Suppressor macrophage (primary cell): Measurements from ENCODE around the gene RYR3.

ENCODE experiments used
- DNase-seq, 4 experiments: peaks; one replicate each; pipeline ENCODE4 v3.0.0-alpha.2; 2020 to 2022

RYR3 gene

DNA sequence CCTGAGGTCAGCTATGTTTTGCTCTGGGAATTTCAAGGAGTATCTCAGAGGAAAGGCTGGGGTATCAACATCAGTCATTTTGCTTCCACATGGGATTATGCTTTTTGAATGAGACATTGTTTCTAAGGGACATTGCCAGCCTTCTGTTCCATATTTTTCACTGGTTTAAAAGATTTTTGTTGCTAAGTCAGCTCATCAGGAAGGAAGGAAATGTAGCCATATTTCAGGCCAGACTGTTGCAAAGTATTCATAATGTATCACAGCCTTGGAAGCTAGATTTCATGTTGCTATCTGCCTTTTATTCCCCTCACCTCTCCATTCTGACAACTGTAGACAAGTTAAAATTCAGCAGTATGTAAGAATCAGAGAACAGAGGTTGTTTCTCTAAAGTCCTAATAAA is 596.6 kb downstream of the RYR3 start:
- DNase-seq = no peak

DNA sequence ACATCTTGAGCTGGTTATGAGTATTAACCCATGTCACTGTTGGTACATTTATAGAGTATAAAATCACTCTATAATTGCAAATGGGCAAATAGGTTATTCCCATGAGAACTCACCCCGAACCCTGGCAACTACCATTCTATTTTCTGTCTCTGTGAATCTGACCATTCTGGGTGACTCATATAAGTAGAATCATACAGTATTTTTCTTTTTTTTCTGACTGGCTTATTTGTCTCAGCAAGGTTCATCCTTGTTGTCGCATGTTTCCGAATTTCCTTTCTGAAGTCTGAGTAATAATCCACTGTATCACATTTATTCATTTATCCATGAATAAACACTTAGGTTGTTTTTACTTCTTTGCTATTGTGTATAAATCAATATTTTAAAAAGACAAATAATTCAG is 597.6 kb downstream of the RYR3 start:
- no peak for DNase-seq

DNA sequence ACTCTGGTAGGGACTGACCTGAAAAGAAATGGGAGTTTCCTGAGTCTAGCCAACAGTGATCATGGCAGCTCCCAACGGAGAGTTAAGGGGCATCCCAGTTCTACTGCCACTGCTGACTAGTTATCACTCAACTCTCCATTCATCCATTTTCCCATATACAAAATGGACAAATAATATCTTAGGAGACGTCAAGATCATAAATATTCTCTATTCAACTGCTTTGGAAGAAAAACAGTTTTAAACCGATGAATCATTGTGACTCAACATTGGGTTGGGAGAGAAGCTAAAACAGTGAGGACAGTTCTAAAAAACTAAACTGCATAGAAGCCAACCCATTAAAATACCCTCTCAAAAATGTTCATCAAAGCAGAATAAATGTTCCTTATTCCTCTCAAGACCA is 600.0 kb downstream of the RYR3 start:
- no peak for DNase-seq

DNA sequence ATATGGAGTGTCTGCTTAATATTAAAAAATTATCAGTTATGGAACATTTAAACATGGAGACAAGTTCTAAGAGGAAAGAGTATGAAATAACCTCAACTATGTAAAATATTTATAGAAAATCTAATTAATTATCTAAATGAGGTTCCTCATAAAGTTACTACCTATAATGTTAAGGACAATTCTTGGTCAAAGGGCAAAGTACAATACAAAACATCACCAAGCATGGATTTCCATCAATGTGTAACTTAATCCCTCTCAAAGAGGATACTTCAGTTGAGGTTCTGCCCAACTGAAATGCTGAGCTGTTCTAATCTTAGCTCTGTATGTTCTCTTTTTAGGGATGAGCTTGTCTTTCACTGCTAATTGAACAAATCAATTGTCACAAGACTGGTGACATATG is 601.6 kb downstream of the RYR3 start:
- DNase-seq = peak in 1 of 4 experiments; percentile 4

DNA sequence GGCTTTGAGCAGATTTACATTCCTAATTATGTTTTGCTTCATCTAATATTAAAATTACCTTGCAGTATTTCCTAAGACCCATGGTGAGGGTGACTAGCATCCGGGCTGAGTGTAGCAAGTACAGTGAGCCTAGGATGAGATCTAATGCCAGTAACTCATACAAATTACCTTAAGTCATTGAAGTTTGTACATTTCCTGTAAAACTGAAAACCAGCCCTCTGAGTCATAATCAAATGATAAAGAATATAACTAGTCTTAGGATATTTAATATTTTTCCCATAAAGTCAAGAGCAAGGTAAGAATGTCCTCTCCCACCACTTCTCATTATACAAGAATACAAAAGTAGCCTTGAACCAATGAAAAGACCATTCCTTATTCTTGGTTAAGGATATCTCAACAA is 602.7 kb downstream of the RYR3 start:
- no peak for DNase-seq
